ENCODE measurements around the gene NOTCH4. TPM values are rescaled to one million over a fixed set of nuclear protein-coding genes. Genes with fewer than 3 reads are reported as not detected.

The NOTCH4 gene
- total and polyA plus RNA-seq, 9 of the 15 experiments (the other 6 are each of a cell fraction or from before 2014, with no cell fraction given): 0.24 to 4.3 (median 1.7) TPM

GRCh38 chr6:32216285-32216684 lies 7.6 kb downstream of the NOTCH4 start (continued):
- TF ChIP-seq, protein P1, sequence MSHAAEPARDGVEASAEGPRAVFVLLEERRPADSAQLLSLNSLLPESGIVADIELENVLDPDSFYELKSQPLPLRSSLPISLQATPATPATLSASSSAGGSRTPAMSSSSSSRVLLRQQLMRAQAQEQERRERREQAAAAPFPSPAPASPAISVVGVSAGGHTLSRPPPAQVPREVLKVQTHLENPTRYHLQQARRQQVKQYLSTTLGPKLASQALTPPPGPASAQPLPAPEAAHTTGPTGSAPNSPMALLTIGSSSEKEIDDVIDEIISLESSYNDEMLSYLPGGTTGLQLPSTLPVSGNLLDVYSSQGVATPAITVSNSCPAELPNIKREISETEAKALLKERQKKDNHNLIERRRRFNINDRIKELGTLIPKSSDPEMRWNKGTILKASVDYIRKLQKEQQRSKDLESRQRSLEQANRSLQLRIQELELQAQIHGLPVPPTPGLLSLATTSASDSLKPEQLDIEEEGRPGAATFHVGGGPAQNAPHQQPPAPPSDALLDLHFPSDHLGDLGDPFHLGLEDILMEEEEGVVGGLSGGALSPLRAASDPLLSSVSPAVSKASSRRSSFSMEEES (CRISPR knock-in tag; IDR thresholded peaks at IDR 0.05): no peak
- no peak for TF ChIP-seq ZNF561 (CRISPR knock-in tag; conservative IDR thresholded peaks at IDR 0.05)
- no peak for TF ChIP-seq MEIS2 (IDR thresholded peaks at IDR 0.05; ENCODE audit: partially characterized antibody)
- no peak; the same call in 1 of the 2 replicates for TF ChIP-seq PTTG1 (tag; IDR thresholded peaks at IDR 0.05; ENCODE audit: low read depth)
- TF ChIP-seq GTF2F1 (IDR thresholded peaks at IDR 0.05; ENCODE audit: low read depth, low read length): no peak
- TF ChIP-seq ZNF655 (CRISPR knock-in tag; IDR thresholded peaks at IDR 0.05): no peak
- no peak for TF ChIP-seq ZNF551 (CRISPR knock-in tag; IDR thresholded peaks at IDR 0.05)
- TF ChIP-seq CBFB (CRISPR knock-in tag; IDR thresholded peaks at IDR 0.05): no peak
- TF ChIP-seq TCF3 (CRISPR knock-in tag; IDR thresholded peaks at IDR 0.05): peak; percentile 26; the same call in 1 of the 2 replicates
- TF ChIP-seq, protein P2, sequence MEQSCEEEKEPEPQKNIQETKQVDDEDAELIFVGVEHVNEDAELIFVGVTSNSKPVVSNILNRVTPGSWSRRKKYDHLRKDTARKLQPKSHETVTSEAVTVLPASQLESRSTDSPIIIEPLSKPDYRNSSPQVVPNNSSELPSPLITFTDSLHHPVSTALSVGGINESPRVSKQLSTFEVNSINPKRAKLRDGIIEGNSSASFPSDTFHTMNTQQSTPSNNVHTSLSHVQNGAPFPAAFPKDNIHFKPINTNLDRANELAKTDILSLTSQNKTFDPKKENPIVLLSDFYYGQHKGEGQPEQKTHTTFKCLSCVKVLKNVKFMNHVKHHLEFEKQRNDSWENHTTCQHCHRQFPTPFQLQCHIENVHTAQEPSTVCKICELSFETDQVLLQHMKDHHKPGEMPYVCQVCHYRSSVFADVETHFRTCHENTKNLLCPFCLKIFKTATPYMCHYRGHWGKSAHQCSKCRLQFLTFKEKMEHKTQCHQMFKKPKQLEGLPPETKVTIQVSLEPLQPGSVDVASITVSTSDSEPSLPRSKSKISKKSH (CRISPR knock-in tag; IDR thresholded peaks at IDR 0.05): no peak
- TF ChIP-seq ZNF589 (CRISPR knock-in tag; IDR thresholded peaks at IDR 0.05; ENCODE audit: low read depth): no peak; the same call in 1 of the 2 replicates
- TF ChIP-seq ZNF140 (CRISPR knock-in tag; IDR thresholded peaks at IDR 0.05): no peak
- TF ChIP-seq, protein P3, sequence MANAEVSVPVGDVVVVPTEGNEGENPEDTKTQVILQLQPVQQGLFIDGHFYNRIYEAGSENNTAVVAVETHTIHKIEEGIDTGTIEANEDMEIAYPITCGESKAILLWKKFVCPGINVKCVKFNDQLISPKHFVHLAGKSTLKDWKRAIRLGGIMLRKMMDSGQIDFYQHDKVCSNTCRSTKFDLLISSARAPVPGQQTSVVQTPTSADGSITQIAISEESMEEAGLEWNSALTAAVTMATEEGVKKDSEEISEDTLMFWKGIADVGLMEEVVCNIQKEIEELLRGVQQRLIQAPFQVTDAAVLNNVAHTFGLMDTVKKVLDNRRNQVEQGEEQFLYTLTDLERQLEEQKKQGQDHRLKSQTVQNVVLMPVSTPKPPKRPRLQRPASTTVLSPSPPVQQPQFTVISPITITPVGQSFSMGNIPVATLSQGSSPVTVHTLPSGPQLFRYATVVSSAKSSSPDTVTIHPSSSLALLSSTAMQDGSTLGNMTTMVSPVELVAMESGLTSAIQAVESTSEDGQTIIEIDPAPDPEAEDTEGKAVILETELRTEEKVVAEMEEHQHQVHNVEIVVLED (CRISPR knock-in tag; IDR thresholded peaks at IDR 0.05): no peak
- TF ChIP-seq, protein P4, sequence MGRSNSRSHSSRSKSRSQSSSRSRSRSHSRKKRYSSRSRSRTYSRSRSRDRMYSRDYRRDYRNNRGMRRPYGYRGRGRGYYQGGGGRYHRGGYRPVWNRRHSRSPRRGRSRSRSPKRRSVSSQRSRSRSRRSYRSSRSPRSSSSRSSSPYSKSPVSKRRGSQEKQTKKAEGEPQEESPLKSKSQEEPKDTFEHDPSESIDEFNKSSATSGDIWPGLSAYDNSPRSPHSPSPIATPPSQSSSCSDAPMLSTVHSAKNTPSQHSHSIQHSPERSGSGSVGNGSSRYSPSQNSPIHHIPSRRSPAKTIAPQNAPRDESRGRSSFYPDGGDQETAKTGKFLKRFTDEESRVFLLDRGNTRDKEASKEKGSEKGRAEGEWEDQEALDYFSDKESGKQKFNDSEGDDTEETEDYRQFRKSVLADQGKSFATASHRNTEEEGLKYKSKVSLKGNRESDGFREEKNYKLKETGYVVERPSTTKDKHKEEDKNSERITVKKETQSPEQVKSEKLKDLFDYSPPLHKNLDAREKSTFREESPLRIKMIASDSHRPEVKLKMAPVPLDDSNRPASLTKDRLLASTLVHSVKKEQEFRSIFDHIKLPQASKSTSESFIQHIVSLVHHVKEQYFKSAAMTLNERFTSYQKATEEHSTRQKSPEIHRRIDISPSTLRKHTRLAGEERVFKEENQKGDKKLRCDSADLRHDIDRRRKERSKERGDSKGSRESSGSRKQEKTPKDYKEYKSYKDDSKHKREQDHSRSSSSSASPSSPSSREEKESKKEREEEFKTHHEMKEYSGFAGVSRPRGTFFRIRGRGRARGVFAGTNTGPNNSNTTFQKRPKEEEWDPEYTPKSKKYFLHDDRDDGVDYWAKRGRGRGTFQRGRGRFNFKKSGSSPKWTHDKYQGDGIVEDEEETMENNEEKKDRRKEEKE (IDR thresholded peaks at IDR 0.05; ENCODE audit: borderline replicate concordance in 1 of 2, control insufficient read depth in 1 of 2, low read depth in 2 of 2, low read length in 1 of 2): no peak
- no peak for TF ChIP-seq MEF2A (IDR thresholded peaks at IDR 0.05; ENCODE audit: control insufficient read depth, low read depth, low read length)
- TF ChIP-seq BMI1 (IDR thresholded peaks at IDR 0.05; ENCODE audit: low read length): no peak
- TF ChIP-seq, protein P5, sequence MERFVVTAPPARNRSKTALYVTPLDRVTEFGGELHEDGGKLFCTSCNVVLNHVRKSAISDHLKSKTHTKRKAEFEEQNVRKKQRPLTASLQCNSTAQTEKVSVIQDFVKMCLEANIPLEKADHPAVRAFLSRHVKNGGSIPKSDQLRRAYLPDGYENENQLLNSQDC (CRISPR knock-in tag; IDR thresholded peaks at IDR 0.05): no peak
- TF ChIP-seq ZNF778 (CRISPR knock-in tag; IDR thresholded peaks at IDR 0.05): no peak
- TF ChIP-seq, protein P6, sequence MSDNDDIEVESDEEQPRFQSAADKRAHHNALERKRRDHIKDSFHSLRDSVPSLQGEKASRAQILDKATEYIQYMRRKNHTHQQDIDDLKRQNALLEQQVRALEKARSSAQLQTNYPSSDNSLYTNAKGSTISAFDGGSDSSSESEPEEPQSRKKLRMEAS (CRISPR knock-in tag; IDR thresholded peaks at IDR 0.05): no peak

All from K562 (cell line).